HG02610 (cell line): Measurements from ENCODE around the gene EIF2S1.
"Not testable (repeated sequence)": the region's sequence is repeated elsewhere in the genome, so short reads cannot be mapped to it uniquely, and the experiment has no call there.

Source experiments
- ATAC-seq: cut with Tn5 transposase; IDR thresholded peaks from one replicate; pipeline ENCODE4 v1.9.1; 2021; ENCODE audit warnings: mild to moderate bottlenecking, moderate library complexity; ENCODE audit not compliant: unreplicated experiment

EIF2S1 gene

DNA sequence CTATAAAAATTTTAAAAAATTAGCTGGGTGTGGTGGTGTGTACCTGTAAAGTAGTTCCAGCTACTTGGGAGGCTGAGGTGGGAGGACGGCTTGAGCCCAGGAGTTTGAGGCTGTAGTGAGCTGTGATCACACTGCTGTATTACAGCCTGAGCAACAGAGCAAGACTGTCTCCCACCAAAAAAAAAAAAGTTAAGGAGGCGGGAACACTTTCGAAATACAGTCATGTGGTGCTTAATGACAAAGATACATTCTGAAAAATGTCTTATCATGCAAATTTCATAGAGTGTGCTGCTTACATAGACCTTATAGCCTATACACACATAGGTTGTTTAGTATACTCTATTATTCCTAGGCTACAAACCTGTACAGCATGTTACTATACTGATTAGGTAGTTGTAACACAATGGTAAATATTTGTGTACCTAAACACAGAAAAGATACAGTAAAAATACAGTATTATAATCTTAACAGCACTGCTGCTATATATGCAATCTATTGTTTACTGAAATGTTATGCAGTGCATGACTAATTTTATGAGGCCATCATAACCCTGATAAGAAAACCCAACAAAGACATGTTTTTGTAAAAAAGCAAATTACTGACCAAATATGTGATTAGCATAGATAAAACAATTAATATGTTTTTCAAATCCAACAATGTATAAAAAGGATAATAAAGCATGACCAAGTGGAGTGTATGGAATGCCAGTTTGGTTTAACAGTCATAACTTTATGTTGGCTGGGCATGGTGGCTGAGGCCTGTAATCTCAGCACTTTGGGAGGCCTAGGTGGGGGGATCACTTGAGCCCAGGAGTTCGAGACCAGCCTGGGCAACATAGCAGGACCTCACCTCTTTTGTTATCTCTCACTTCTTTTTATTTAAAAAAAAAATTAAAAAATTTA lies 11.4 kb downstream of the EIF2S1 start:
- ATAC-seq, result no peak

DNA sequence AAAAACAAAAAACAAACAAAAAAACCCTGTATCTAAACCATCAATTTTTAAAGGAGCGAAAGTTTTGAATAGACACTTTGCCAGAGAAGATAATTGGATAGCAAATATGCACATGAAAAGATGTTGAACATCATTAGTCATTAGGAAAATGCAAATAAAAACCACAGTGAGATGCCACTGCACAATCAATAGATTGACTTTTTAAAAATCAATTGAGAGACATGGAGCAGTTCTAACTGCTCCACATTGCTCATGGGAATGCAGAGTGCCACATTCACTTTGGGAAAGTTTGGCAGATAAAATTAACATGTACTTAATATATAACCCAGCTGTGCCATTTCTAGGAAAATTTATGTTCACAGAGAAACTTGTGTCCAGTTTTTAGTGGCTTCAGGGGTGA lies 12.7 kb downstream of the EIF2S1 start:
- no peak for ATAC-seq

DNA sequence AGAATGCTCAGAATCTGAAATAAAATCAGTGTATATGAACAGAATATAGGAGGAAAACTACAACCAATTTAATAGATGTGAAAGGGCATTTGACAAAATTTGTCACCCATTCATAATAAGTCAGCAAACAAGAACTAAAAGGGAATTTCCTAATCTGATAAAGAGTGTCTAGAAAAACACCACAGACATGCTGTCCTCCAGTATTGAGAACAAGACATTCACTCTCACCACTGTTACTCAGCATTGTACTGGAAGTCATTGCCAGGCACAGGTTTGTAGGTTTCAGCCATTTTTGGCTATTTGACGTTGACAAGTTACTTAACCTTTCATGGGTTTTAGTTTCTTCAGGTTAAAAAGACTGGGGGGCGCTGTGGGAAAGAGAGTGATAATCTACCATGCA lies 13.2 kb downstream of the EIF2S1 start:
- peak; percentile 77 for ATAC-seq

DNA sequence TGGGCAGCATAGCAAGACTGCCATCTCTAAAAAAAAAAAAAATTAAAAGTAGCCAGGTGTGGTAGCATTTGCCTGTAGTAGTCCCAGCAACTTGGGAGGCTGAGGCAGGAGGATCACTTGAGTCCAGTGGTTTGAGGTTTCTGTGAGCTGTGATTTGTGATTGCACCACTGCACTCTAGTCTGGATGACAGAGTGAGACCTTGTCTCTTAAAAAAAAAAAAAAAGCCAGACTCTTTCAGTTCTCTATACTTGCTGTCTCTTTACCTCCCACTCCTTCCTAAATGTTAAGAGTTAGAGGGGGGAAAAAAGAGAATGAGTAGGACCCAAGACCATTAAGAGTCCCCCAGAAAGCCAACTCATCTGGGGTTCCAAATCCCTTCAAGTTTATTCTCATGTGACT lies 17.8 kb downstream of the EIF2S1 start:
- ATAC-seq, result no peak

DNA sequence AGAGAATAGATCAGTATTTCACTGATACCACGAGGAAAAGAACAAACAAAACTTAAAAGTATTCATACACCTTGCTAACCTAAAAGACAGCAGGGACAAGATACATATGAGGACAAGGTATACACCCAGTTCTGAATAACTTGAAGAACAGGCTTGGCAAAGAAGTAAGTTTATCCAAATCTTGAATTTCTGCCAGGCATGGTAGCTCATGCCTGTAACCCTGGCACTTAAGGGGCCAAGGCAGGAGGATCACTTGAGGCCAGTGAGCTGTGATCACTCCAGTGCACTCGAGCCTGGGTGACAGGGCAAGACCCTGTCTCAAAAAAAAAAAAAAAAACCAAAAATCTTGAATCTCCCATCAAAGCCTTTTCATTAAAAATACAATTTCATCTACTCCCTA lies 25.0 kb downstream of the EIF2S1 start:
- ATAC-seq, result no peak

DNA sequence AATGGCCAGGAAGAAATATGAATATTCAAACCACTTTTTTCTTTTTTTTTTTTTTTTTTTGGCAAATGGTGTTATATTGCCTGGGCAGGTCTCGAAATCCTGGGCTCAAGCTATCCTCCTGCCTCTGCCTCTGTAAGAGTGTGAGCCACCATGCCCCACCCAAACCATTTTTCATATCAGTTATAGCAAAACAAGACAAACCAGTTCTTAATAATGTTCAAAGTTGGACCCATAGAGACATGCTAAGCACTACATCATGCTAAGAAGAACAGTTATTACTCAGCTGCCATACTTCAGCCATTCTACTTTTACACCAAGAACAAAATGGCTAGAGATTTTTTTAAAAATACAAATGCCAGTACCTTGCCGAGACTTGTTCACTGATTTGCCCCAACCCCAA lies 25.5 kb downstream of the EIF2S1 start:
- no peak for ATAC-seq

DNA sequence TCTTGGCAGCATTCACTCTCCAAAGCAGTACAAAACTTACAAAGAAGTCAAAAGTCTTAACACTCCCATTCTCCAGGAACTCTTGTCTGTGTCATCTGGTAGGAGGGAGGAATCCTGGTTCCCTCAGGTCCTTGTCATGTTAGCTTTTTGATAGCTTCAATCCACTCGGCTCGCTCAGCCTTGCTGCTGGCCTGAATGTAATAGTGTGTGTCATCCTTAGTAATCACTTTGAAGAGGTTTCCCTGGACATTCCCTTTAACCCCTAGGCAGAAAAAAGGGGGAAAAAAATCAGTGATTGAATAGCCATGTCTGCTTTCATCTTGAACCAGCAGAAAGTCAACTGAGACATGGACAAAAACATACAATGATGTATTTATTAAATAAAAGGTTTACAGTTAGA lies 27.1 kb downstream of the EIF2S1 start:
- ATAC-seq, result no peak

DNA sequence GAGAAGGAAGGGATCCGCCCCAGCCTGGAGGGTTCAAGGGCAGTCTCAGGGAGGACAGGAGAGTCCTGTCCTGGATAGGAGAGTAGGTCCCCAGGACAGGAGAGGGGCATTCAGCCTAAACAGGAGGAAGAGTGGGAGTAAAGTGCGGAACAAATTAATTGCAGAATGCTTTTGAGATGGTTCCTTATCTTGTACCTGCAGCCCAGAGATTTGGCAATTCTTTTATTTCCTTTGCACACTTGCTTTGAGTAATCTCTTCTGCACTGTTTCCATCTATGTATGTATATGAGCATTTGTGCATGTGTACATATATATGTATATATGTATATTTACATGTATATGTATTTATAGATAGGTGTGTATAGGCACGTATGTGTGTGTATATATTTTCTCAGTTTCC lies 29.1 kb downstream of the EIF2S1 start:
- no peak for ATAC-seq

DNA sequence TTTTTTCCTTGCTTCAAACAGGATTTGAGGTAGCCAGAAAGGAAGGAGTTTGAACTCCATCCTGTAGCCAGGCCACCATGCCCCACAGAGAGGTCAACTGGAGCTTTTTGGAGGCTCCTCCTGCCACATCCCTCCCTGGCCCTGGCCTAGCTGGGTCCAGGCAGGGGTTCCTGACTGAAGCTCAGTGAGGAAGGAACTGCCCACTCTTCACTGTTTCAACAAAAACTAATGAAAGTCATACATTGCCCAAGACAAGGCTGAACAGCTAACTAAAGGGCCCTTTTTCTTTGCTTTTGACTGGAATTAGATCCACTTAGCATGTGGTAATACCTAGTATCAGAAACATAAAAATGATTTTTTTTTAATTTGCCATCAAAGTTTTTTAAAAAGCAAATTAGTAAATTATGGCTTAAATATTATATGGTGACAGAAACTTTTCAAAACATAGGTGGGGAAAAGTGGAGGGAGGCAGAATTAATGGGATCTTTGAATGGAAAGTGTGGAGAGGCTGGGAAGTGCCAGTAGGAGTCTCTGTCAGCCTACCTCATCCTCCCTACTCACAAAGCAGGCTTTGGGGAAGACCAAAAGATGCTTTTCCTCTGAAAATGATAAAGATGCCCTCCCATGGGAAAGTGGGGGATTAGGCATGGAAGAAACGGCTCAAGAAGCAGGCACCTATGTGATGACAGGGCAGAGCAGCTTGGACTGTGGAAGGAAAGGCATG lies 29.8 kb downstream of the EIF2S1 start:
- ATAC-seq, result no peak

DNA sequence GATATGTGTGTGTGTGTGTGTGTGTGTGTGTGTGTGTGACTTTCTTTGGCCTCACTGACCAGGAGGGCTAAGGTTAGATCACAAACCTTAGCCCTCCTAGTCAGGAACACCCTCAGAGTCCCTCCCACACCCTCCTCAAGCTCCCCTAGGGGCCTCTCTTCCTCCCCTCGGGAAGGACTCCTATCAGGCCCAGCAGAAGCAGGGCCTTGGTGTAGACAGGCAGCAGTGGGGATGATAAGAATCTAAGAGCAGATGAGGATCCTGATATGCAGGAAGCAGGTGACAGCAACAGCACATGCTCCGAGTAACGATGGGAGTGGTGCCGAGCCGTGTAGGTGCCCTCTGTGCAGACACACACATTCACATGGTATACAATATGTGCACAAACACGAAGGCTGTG lies 31.1 kb downstream of the EIF2S1 start:
- ATAC-seq, result no peak

DNA sequence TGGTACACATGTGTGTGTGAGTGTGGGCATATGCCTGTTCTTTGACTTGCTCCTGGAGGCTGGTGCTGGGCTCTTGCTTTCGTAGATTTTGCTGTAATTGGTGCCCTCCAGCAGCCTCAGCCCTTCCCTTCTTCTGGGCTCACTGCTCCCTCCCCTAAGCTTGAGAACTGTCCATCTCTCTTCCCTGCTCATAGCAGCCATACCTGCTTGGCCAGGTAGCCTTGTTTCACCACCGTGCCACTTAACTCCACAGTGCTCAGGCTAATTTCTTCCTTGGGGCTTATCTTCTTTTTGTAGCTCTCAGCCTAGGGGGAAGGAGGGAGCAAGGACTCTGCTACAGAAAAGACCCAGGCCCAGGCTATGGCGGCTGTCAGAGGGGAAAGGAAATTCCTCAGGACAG lies 32.0 kb downstream of the EIF2S1 start:
- no peak for ATAC-seq

DNA sequence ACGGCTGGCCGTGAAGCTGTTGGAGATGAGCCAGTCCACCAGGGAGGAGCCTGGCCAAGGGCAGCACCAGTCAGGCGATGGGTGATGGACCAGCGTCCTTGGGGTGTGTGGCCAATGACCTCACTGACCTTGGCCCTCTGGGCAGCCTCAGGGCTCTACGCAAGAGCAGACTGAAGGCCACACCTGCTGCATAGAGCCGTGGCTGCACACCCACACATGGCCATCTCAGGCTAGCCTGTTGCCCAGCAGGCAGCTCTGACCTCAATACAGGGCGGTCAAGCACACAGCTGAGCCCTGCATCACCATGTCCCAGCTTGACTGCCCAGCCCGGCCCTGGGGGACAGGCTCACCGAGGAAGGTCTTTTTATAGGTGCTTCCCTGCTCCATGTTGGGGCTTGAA lies 32.7 kb downstream of the EIF2S1 start:
- ATAC-seq, result no peak

DNA sequence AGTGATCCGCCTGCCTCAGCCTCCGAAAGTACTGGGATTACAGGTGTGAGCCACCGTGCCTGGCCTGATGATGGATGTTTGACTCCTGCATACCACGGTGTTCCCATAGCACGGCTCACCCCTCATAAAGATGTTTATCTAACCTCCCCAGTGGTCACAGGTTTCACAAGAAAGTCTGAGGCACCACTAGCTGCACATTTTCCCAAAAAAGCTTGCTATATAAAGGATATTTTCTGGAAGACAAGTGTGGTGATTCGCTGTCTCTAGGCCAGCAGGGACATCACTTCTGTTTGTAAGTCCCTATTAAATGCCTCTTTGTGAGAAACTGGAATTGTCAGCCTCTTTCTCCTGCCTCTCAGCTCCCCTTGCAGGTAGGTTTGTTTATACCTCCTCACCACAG lies 33.6 kb downstream of the EIF2S1 start:
- ATAC-seq, result no peak

DNA sequence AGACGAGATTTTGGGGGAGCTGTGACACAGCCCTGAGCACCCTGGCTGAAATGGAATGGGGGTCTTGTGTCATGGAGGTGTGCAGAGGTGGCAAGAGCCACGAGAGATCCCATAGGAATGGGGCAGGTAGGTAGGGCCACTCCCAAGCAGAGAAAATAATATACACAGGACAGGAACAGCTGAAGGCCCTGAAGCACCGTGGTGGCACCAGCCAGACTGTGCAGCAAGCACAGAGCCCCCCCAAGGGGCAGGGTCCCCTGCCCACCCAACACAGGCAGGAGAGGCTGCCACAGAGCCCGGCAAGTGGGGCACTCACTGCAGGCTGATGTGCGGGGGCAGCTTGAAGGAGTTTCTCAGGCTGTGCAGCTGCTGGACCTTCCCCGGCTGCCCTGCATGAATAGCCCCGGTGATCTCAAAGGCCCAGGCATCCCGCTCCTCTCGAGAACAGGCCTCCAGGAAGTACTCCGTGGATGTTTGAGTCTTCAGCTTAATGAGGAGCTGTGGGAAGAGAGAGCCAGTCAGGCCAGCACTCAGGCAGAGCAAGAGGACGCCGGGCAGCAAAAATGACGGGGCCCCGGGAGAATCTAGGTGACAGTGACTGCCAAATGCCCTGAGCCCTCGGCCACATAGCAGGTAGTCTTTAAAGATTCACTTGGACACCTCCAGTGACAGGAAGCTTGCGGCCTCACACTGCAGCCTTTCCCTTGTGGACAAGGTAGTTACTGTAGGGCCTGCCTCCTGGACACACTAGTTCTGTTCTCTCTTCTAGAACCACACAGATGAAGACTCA lies 35.2 kb downstream of the EIF2S1 start:
- ATAC-seq, result no peak

DNA sequence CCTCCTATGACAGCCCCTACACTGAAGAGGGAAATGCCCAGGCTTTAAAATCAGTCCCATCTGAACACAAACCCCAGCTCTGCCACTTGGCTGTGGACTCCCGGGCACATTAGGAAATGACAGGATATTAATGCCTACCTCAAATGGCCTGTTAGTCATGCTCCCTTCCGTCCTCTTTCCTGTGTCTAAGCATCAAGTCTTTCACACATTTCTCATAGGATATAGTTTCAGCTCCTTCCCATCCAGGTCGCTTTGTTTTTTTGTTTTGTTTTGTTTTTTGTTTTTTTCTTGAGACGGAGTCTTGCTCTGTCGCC lies 35.7 kb downstream of the EIF2S1 start:
- ATAC-seq, result no peak

DNA sequence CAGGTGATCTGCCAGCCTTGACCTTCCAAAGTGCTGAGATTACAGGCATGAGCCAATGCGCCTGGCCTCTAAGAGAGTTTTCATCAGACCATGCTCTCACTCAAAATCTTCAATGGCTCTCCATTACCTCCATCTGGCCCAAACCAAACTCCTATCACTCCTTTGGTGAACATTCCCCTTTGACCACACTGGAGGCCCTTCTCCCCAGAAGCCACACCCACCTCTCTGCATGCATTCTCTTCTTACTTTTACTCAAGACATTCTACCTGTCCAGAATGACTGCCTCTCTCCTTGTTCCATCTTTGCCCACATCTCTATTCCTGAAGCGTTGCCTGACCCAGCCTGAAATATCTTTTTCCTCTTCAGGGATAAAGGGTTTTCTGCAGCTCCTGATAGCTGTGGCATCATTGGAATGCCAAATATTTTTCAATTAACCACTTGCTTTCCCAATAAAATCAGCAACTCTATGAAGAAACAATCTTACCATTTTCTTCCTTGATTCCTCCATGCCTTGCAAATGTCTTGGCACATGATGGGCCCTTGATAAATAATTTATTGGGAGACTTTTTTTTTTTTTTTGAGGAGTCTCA lies 36.3 kb downstream of the EIF2S1 start:
- no peak for ATAC-seq

DNA sequence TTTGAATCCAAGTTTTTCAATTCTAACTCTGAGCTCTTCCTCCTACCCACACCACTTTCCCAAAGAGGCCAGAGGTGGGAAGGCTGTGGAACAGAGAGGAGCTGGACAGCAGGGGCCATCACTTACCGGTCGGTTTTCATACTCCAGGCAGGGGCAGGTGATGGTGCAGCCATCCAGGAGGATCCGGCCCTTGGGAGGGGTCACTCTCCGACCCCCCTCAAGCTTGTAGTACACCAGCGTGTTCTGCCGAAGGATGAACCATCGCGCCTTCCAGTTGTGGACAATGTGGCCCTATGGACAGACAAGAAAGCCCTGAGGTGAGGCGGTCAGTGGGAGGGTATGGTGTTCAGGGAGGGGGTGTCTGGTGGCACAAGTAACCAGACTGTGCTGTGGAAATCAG lies 37.4 kb downstream of the EIF2S1 start:
- ATAC-seq, result no peak

DNA sequence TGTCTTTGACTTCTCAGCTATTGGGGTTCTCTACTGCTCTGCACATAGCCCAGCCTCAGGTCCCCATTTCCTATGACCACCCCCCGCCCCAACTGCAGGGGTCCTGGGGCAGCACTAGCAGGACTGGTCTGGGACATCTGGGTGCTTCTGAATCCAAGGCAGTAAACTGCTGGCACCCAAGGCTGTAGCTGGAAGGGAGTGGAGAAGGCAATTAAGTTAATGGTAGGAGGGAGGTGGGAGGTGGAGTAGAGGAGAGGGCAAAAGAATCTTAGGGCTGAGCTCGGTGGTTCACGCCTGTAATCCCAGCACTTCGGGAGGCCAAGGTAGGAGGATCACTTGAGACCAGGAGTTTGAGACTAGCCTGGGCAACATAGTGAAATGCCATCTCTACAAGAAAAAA lies 40.3 kb downstream of the EIF2S1 start:
- ATAC-seq, result no peak

DNA sequence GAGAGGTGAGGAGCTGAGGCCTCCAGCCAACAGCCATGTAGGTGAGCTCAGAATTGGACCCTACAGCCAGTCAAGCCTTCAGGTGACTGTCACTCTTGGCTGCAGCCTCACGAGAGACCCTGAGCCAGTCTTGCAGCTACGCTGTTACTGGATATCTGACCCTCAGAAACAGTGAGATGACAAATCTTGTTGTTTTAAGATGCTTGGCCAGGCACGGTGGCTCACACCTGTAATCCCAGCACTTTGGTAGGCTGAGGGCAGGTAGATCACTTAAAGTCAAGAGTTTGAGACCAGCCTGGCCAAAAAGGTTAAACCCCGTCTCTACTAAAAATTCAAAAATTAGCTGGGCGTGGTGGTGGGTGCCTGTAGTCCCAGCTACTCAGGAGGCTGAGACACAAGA lies 45.6 kb downstream of the EIF2S1 start:
- ATAC-seq, result no peak

DNA sequence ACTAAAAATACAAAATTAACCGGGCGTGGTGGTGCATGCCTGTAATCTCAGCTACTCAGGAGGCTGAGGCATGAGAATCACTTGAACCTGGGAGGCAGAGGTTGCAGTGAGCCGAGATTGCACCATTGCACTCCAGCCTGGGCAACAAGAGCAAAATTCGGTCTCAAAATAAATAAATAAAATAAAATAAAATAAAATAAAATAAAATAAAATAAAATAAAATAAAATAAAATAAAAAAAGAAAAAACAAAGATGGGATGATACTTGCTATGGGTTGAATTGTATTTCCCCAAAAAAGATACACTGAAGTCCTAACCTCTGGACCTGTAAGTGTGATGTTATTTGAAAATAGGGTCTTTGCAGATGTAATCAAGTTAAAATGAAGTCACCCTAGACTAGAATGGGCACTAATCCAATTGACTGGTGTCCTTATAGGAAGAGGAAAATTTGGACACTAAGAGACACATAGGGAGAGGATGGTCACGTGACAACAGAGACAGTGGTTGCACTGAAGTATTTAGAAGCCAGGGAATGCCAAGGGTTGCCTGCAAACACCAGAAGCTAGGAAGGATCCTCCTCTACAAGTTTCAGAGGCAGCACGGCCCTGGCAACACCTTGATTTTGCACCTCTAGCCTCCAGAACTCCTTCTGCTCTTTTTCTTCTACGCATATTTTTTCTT lies 48.1 kb downstream of the EIF2S1 start:
- ATAC-seq, result not testable (repeated sequence)

DNA sequence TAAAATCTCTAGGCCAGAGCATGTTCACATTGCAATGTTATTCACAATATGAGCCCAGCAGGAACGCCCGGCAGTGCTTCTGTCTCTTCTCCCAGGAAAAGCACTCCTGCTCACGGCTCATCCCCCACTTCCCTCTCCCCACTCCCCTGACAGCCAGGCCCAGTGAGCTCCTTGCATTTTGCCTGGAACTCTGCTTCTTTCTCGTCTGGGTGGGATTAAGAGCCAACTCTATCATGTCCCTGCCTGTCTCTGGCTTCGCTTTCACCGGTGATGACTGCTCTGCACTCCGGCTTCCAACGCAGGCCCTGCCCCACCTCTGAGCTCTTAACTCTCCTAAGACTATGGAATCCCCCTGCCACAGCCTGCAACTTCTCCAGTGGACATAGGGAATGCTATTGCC lies 49.3 kb downstream of the EIF2S1 start:
- ATAC-seq, result no peak
